Retina (tissue), 1 donor: ENCODE results near the gene OXNAD1.
"Not testable (repeated sequence)": the region's sequence is repeated elsewhere in the genome, so short reads cannot be mapped to it uniquely, and the experiment has no call there.

Source experiments
- DNase-seq: peaks from one replicate; pipeline ENCODE4 v3.0.0-alpha.2; 2016

OXNAD1 gene

GRCh38 chr3:16307832-16308531 is 43.0 kb downstream of the OXNAD1 start:
- DNase-seq: no peak

GRCh38 chr3:16308727-16309126 is 43.7 kb downstream of the OXNAD1 start:
- no peak for DNase-seq

- DNase-seq: no peak
Measured at GRCh38 chr3:16309558-16309957, 44.5 kb downstream of the OXNAD1 start.

GRCh38 chr3:16310486-16310885 is 45.5 kb downstream of the OXNAD1 start:
- DNase-seq: not testable (repeated sequence)

GRCh38 chr3:16311960-16312451 is 47.0 kb downstream of the OXNAD1 start:
- DNase-seq: no peak

GRCh38 chr3:16313886-16314645 is 49.1 kb downstream of the OXNAD1 start:
- no peak for DNase-seq

- no peak for DNase-seq
Measured at GRCh38 chr3:16315623-16316022, 50.6 kb downstream of the OXNAD1 start.

- DNase-seq: no peak
Measured at GRCh38 chr3:16316396-16316795, 51.4 kb downstream of the OXNAD1 start.

- no peak for DNase-seq
Measured at GRCh38 chr3:16316847-16317560, 52.0 kb downstream of the OXNAD1 start.

- DNase-seq: no peak
Measured at GRCh38 chr3:16317561-16317945, 52.5 kb downstream of the OXNAD1 start.

- no peak for DNase-seq
Measured at GRCh38 chr3:16318176-16318575, 53.2 kb downstream of the OXNAD1 start.

- no peak for DNase-seq
Measured at GRCh38 chr3:16319307-16319706, 54.3 kb downstream of the OXNAD1 start.

- DNase-seq: no peak
Measured at GRCh38 chr3:16319723-16320122, 54.7 kb downstream of the OXNAD1 start.

GRCh38 chr3:16320711-16321110 is 55.7 kb downstream of the OXNAD1 start:
- DNase-seq: no peak

GRCh38 chr3:16322189-16322588 is 57.2 kb downstream of the OXNAD1 start:
- no peak for DNase-seq

- DNase-seq: no peak
Measured at GRCh38 chr3:16323737-16324136, 58.7 kb downstream of the OXNAD1 start.

GRCh38 chr3:16325850-16326249 is 60.8 kb downstream of the OXNAD1 start:
- no peak for DNase-seq

GRCh38 chr3:16326724-16327349 is 61.8 kb downstream of the OXNAD1 start:
- no peak for DNase-seq

- no peak for DNase-seq
Measured at GRCh38 chr3:16328124-16328523, 63.1 kb downstream of the OXNAD1 start.

- peak; percentile 74 for DNase-seq
Measured at GRCh38 chr3:16329036-16329825, 64.2 kb downstream of the OXNAD1 start.

GRCh38 chr3:16329826-16330129 is 64.8 kb downstream of the OXNAD1 start:
- no peak for DNase-seq

- peak; percentile 26 for DNase-seq
Measured at GRCh38 chr3:16330351-16330750, 65.3 kb downstream of the OXNAD1 start.
